GM18870 (cell line): ENCODE data around the gene RBMY1J.
"Not testable (repeated sequence)": the region's sequence is repeated elsewhere in the genome, so short reads cannot be mapped to it uniquely, and the experiment has no call there.

Experiments used
- ATAC-seq: cut with Tn5 transposase; IDR thresholded peaks from one replicate; pipeline ENCODE4 v1.9.1; 2021; ENCODE audit warnings: moderate library complexity; ENCODE audit not compliant: unreplicated experiment

RBMY1J gene

DNA sequence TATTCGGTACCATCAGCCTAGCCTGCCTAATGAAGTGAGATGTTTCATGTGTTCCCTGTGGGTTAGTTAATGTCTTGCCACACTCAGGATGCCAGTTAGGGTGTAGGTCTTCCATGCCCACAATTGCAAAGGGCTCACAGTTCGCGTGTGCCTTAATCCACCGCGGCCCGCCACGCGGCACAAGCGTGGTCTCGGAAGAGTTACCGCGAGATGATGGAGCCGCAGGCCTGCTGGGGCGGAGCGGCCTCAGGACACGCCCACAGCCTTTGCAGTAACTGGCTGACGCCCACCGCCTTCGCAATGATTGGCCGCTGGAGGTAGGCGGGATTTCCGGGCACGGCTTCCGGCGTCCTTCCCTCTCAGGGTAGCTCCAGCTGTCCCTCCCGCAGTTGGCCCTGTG lies at the start of gene RBMY1J:
Gene RBMY1J, plus strand, starts transcription at position 301 of the 400 bp plus-strand sequence. CDS start 2,038 bp downstream, outside the sequence.
- ATAC-seq: not testable (repeated sequence)

DNA sequence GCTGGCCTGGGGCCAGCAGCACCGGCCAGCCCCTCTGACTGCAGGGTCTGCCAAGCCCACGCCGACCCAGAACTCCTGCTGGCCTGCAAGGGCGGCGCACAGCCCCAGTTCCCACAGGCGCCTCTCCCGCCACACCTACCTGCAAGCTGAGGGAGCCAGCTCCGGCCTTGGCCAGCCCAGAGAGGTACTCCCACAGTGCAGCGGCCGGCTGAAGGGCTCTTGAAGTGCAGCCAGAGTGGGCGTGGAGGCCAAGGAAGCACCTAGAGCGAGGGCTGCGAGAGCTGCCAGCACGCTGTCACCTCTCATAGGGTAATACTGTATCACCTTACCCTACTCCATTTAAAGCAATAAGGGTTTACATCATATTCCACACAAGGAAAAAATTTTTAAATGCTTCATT lies 35.8 kb upstream of the RBMY1J start:
- ATAC-seq: no peak

DNA sequence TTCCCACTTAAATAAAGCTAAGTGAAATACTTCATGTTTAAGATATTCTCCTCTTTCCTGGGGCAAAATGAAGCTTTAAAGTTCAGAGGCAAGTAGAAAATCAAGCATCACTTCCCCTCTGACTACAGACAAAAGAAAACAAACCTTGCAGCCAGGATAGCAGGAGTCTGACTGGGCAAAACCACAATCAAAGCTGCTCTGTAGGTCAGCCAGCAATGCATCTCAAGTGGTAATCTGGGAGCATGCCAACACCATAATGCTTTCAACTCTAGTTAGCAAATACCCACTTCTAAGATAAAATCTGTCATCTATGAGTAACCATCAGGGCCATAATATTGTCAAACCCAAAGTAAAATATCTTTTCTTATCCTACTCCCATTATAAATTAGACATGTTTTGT lies 32.6 kb upstream of the RBMY1J start:
- no peak for ATAC-seq

DNA sequence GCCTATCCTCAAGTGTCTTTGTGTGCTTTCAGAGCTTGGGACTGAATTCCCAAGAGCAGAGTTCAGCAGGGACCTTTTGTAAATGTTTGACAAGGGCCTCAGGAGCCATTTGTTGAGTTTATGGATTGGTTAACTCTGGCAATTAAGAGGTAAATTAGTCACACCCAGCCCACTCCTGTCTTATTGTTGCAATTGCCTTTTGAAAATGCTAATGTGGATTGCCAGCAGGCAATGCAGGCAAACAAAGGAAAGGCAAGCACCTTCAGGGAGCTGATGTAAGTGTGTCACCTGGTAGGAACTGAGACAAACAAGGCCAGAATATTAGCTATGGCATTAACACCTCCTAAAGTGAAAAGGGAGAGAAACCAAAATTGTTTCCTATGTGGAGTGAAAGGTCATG lies 29.7 kb upstream of the RBMY1J start:
- ATAC-seq: no peak

DNA sequence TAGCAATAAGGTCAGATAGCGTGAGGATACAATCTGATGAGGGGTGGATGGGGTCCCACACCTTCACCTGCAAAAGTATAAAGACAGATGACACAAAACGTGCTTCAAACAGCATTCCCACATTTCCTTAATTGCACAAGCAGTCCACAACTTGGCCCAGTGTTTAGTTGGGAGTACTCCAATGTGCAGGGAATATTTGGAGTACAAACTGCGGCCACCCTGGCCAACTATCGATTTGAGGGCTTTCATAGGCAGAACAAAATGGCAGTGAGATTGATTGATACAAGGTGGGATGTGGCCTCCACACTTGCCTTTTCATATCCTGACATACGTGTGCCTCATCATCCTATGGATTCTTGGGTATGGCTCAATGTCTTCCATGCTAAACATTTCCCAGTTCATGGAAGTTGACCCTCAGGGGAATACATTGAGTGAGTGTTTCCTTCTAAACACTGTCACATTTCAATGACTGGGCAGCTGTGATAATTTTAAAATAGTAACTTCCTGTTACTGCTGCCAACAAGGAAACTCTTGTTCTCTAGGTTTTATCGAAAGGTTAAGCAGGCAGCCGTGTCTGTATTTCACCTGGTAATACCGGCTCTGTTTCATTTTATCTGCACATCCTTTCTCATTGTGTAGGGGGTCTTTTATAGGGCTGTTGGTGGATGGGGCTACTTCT lies 41.6 kb downstream of the RBMY1J start:
- ATAC-seq: not testable (repeated sequence)

DNA sequence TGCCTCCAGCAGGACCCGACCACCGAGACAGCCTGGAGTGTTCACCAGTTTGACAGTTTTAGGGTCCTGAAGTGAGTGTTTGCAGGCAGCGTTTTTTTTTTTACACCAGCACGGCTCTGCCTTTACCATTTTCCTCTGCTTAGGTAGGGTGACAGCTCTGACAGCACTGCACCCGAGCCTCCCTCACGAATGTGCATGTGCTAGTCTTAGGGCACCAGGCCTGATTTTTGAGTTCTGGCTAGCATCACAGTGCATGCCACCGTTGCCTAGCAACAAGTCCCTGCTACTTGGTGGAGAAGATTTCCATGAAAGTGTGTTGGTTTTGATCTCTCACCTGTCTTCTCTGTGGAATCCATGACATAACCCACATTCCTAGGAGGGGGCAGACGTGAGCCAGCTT lies 52.3 kb downstream of the RBMY1J start:
- ATAC-seq: not testable (repeated sequence)

DNA sequence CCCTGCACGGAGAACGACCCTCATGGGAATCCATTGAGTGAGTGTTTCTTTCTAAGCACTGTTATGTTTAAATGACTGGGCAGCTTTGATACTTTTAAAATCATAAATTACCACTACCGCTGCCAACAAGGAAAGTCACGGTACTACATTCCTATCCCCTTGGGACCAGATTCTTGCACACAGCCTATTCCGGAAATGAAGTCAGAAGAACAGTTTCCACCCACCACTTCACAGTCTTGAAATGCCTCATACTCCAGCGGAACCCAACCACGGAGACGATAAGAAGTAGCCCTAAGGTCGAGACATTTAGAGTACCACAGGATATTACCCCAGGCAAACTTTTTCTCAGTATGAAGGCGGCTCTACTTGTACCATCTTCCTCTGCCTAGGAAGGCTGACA lies 58.8 kb downstream of the RBMY1J start:
- not testable (repeated sequence) for ATAC-seq
